GM19468 (cell line): ENCODE data around the gene PARD6B.
"Not testable (repeated sequence)": the region's sequence is repeated elsewhere in the genome, so short reads cannot be mapped to it uniquely, and the experiment has no call there.

Source experiments
- ATAC-seq: cut with Tn5 transposase; IDR thresholded peaks from one replicate; pipeline ENCODE4 v1.9.1; 2021; ENCODE audit warnings: mild to moderate bottlenecking, moderate library complexity, moderate number of reproducible peaks; ENCODE audit not compliant: unreplicated experiment; ENCODE audit errors: extremely low read depth

The PARD6B gene

GRCh38 chr20:50701041-50701963, 30.1 kb upstream of the PARD6B start:
- ATAC-seq = no peak

- ATAC-seq = not testable (repeated sequence)
These were observed 27.5 kb upstream of the PARD6B start for GRCh38 chr20:50703651-50704438.

GRCh38 chr20:50704514-50704913, 26.9 kb upstream of the PARD6B start:
- no peak for ATAC-seq

GRCh38 chr20:50704971-50705370, 26.4 kb upstream of the PARD6B start:
- no peak for ATAC-seq

GRCh38 chr20:50708845-50709635, 22.3 kb upstream of the PARD6B start:
- ATAC-seq = no peak

GRCh38 chr20:50709636-50709973, 21.8 kb upstream of the PARD6B start:
- no peak for ATAC-seq

- no peak for ATAC-seq
These were observed 20.8 kb upstream of the PARD6B start for GRCh38 chr20:50710492-50711063.

- ATAC-seq = no peak
These were observed 20.1 kb upstream of the PARD6B start for GRCh38 chr20:50711113-50711825.

GRCh38 chr20:50712771-50713656, 18.4 kb upstream of the PARD6B start:
- ATAC-seq = no peak

- ATAC-seq = no peak
These were observed 17.7 kb upstream of the PARD6B start for GRCh38 chr20:50713657-50714101.

GRCh38 chr20:50714426-50714825, 17.0 kb upstream of the PARD6B start:
- not testable (repeated sequence) for ATAC-seq

- no peak for ATAC-seq
These were observed 15.7 kb upstream of the PARD6B start for GRCh38 chr20:50715694-50716093.

GRCh38 chr20:50716518-50716917, 14.9 kb upstream of the PARD6B start:
- ATAC-seq = no peak

GRCh38 chr20:50717312-50717711, 14.1 kb upstream of the PARD6B start:
- ATAC-seq = no peak

GRCh38 chr20:50717974-50718761, 13.2 kb upstream of the PARD6B start:
- ATAC-seq = no peak

- no peak for ATAC-seq
These were observed 12.1 kb upstream of the PARD6B start for GRCh38 chr20:50719328-50719727.

- ATAC-seq = no peak
These were observed 11.4 kb upstream of the PARD6B start for GRCh38 chr20:50720026-50720425.

- no peak for ATAC-seq
These were observed 10.8 kb upstream of the PARD6B start for GRCh38 chr20:50720582-50720981.
